SKM-1 (cell line): ENCODE results near the gene HOXB3.

Experiments used
- DNase-seq: peaks from one replicate; lab custom pipeline; 2025; ENCODE audit not compliant: unreplicated experiment; lab: John Stamatoyannopoulos, UW

Gene HOXB3

GRCh38 chr17:48559122-48559839, 30.8 kb downstream of the HOXB3 start:
- DNase-seq = no peak

GRCh38 chr17:48558831-48559121, 31.3 kb downstream of the HOXB3 start:
- DNase-seq = no peak

GRCh38 chr17:48558057-48558830, 31.8 kb downstream of the HOXB3 start:
- no peak for DNase-seq

GRCh38 chr17:48556576-48557401, 33.3 kb downstream of the HOXB3 start:
- DNase-seq = no peak

GRCh38 chr17:48556229-48556575, 33.8 kb downstream of the HOXB3 start:
- DNase-seq = no peak

GRCh38 chr17:48555258-48556228, 34.5 kb downstream of the HOXB3 start:
- no peak for DNase-seq

GRCh38 chr17:48554412-48555257, 35.4 kb downstream of the HOXB3 start:
- DNase-seq = no peak

- no peak for DNase-seq
These were observed 36.2 kb downstream of the HOXB3 start for GRCh38 chr17:48553826-48554225.

GRCh38 chr17:48553190-48553547, 36.9 kb downstream of the HOXB3 start:
- DNase-seq = no peak

- no peak for DNase-seq
These were observed 37.4 kb downstream of the HOXB3 start for GRCh38 chr17:48552466-48553189.

- DNase-seq = no peak
These were observed 38.2 kb downstream of the HOXB3 start for GRCh38 chr17:48551596-48552465.

GRCh38 chr17:48551214-48551555, 38.9 kb downstream of the HOXB3 start:
- DNase-seq = no peak

GRCh38 chr17:48550502-48551213, 39.4 kb downstream of the HOXB3 start:
- DNase-seq = no peak

GRCh38 chr17:48549914-48550501, 40.0 kb downstream of the HOXB3 start:
- no peak for DNase-seq

GRCh38 chr17:48549281-48549630, 40.8 kb downstream of the HOXB3 start:
- no peak for DNase-seq

- DNase-seq = no peak
These were observed 41.3 kb downstream of the HOXB3 start for GRCh38 chr17:48548523-48549280.
